IPS DF 4.7 (cell line): Measurements from ENCODE around the gene NELL1.
A peak's percentile ranks its signal among the peaks of the same experiment; 100 is the strongest.

Source experiments
- DNase-seq: peaks from one replicate; pipeline ENCODE4 v3.0.0-alpha.2; 2013; ENCODE audit warnings: low spot score; ENCODE audit errors: extremely low read depth

Gene NELL1

DNA sequence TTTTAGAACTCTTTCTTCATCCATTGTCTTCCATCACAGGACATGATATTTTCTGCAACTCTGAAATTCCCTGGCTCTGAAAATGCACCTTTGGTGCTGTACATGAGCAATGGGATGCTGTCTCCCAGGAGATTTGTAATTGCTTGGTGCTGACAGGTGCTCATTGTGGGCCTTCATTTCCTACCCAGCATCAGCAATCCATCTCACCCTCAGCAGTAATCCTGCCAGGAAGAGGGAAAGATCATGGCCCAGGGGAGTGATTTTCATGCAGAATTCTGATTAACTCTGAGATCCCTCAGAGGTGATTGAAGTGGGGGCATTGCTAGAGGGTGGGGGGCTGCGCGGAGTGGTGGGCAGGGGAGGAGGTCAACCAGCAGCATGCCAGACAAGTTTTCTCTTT, 651.7 kb downstream of the NELL1 start:
- DNase-seq: no peak

DNA sequence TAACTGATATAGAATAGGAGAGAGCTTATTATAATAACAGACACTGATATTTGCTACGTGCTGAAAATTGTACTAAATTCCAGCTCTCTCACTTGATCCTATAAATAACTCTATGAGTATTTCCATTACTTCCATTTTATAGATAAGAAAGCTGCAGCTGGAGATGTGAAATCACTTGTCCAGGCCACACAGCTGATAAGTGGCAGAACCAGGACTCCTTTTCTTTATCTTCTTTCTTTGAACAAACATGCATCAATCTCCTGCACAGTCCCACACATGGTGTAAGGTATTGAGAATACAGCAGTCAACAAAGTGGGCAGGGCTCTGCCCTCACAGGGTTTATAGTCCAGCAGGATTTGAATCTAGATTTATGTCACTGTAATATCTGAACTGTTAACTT, 652.1 kb downstream of the NELL1 start:
- no peak for DNase-seq

GRCh38 chr11:21323617-21324016, 654.2 kb downstream of the NELL1 start:
- peak; percentile 25 for DNase-seq

DNA sequence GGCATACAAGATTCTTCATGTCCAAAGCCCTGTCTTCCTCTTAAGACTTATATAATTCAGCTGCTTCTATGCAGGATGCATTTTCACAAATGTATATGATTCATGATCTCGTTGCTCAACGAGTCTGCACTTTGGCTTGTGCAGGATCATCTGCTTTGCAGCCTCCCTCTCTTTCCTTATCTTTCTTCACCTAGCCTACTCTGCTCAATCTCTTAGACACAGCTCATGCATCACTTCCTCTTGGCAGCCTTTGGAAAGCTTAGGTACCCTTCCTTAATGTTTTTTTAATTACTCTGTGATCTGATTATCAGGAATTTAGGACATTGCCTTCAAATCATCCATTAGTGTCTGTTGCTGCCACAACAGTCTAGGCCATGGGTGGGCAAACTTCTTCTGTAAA, 673.8 kb downstream of the NELL1 start:
- DNase-seq: no peak

- DNase-seq: no peak
Measured at GRCh38 chr11:21346361-21346760, 677.0 kb downstream of the NELL1 start.

DNA sequence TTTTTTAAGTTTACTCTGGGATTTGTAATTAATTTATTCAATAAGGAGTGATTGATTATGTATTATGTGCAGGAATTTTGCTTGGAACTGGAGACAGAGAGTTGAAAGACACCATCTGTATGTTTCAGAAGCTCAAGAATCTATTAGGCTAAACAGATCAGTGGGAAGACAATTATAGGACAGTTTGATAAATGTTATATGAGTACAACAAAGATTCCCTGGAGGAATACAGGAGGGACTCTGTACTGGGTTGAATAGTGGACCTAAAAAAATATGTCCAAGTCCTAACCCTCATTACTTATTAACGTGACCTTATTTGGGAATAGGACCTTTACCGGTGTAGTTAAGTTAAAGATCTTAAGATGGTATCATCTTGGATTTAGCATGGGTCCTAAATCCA, 681.2 kb downstream of the NELL1 start:
- DNase-seq: no peak

GRCh38 chr11:21353425-21353824, 684.0 kb downstream of the NELL1 start:
- DNase-seq: no peak

DNA sequence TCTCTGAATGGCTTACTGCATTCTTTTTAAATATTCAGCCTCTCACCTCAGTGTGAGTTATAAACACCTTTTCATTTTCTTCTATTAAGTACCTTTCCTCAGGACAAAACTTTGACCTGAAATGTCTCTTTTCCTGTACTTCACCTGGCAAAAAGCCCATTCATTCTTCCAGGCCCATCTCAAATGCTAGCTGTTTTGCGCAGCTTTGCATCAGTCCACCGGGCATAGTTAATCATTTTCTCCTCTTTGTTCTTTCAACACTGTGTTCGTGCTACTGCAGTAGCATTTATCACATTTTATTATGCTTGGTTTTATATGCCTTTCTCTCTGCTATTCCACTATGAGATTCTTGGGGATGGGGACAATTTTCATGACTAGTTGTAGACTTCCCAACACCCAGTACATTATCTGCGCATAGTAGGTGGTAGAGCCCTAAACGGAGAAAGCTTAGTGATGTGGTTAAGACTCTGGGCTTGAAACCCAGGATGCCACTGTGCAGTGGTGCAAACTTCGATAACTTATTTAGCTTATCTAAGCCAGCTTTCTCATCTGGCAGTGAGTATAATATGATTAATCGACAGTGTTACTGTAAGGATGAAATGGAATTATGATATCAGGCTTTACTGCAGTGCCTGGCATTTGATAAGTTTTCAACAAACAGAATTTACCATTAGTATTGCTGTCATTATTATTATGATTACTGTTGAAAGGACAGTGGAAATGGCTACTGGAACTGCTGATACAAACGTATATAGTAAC, 695.7 kb downstream of the NELL1 start:
- DNase-seq: no peak

- DNase-seq: no peak
Measured at GRCh38 chr11:21369947-21370346, 700.6 kb downstream of the NELL1 start.

- DNase-seq: no peak
Measured at GRCh38 chr11:21371044-21371443, 701.7 kb downstream of the NELL1 start.

- no peak for DNase-seq
Measured at GRCh38 chr11:21372672-21373071, 703.3 kb downstream of the NELL1 start.

DNA sequence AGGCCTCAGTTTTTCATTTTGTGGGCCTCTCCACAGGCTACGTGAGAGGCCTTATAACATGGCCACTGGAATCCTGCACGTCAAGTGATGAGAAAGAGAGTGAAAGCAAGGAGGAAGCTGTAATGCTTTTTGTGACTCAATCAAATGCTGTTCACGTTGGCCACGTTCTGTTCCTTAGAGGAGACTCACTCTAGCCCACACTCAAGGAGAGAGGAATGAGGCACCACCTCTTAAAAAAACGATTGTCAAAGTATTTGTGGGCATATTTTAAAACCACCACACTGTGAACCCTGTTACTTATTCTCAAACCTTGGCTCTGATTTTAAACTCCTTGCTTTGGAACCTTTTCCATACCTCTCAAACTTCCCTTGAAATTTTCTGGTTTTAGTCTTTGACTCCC, 705.0 kb downstream of the NELL1 start:
- no peak for DNase-seq

DNA sequence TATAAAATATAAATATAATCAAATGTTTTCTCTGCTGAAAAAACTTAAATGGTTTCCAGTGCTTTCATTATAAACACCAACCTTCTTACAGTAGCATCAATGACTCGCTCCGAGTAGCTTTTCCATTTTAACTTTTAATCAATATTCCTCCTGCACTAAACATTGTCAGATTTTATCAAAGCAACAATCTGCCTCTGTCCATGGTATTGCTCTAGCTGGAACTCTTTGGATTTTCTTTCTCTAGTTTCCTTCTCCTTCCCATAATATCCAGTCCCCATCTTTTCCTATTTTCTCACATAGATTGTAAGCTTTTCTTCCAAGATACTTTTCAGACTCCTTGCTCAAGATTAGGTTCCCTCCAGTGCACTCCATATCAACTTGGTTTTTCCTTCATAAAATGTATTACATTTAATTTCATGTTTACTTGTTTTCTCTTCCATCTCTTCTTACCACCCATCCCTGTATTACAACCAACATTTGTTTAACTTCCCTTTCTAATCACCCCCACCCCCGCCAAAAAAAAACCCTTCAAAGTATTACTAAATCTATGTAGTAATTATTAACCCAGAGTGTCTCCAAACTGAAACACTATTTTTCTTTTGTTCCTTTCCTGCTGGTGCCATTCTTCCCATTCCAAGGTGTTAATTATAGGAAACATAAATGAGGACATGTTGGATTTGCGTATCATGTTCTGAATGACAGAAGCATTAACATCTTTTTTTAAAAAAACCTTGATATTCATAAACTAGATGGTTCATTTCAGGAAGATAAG, 716.5 kb downstream of the NELL1 start:
- no peak for DNase-seq

GRCh38 chr11:21390430-21390829, 721.0 kb downstream of the NELL1 start:
- DNase-seq: no peak

DNA sequence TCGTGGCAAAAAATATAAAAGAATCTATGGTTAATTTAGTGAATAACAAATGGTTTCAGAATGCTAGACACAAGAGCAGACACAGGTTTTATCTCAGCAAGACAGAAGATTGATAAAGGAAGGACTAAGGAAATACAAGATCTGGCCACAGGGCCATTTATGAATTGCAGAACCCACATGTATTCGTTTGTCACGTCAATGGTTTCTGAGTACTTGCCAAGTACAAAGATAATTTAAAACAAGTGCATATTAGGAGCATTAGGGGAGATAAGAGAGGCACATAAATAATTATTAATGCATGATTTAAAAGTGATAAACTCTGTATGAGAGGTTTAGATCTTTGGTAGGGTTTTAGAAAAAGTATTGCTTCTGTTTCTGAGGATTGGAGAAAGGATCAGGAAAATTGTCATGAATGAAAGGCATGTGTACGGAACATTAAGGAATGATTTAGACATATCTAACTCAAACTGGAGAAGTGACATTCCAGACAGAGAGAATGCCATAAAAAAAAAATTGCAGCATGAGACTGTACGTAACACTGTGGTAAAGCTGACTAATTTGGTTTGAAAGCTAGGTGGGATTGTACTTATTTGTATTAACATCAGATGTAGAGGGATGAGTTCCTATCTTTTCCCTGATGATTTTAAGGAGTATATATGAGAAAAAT, 727.1 kb downstream of the NELL1 start:
- no peak for DNase-seq

GRCh38 chr11:21398195-21398594, 728.8 kb downstream of the NELL1 start:
- no peak for DNase-seq

DNA sequence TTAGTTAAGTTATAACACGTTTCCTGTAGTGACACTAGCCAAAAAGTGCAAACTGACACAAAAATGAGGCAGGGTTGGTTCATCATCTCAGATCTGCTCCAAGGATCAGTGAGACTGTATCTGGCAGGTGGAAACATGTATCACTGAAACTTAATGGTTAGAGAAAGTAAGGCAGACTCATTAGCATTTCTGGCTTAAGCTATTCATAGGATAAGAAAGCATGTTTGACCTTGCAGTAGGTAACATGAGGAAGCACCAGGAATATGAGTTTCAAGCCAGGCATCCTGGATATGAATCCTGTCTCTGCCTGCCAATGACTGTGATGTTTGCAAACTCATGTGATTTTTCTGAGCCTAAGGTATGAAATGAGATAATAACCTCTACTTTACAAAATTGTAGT, 732.1 kb downstream of the NELL1 start:
- DNase-seq: no peak

GRCh38 chr11:21402274-21402673, 732.9 kb downstream of the NELL1 start:
- no peak for DNase-seq

DNA sequence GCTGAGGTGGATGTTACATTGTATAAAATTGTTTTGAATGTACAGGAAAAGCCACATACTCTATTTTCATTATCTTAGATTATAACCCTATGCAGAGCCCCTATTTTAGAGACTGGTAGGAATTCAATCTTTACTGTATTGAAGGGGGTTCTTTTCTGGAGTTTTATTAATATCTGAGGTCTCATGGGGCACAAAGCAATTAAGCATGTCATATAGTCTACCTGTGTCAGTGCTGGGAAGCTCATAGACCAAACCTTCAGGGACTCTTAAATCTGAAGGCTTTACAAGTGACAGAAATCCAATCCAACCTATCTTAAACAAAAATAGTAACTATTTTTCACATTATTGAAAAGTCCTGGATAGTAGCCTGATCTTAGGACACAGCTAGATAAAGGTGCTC, 733.7 kb downstream of the NELL1 start:
- DNase-seq: no peak

DNA sequence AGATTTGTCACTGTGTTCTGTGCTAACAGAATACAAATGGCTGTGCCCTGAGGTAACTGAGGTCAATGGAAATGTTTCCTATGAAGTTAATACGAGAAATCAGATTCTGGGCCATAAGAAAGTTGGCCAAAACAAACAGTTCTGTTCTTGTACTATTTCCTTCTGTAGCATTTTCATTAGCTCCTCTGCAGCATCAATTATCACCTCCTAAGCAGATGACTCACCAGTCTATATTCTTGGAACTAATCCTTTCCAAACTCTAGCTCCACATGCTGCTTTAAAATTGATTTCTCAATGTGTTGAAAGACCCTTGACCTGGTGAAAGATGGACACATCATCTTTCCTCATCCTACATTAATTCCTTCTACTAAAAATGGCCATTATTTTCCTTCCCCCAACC, 736.0 kb downstream of the NELL1 start:
- no peak for DNase-seq

- DNase-seq: no peak
Measured at GRCh38 chr11:21410513-21410912, 741.1 kb downstream of the NELL1 start.

DNA sequence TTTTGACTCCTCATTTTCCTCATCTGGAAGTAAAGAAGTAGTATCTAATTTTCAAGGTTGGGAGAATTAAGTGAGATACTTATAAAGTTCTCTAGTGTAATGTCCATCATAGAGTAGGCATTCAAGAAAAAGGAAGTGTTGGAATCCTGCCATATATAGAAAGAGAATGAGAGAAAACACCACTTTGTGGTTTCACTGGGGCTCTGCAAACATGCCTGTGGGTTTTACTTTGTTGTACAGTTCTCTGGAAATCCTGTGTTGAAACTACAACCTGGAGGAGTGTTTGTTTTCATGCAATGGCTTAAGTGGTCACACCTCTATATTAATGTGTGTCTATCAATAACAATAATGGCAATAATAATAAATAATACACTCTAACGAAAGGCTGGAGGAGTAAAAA, 741.7 kb downstream of the NELL1 start:
- no peak for DNase-seq
